ENCODE results near the gene CRYBG1.
"Not testable (repeated sequence)": the region's sequence is repeated elsewhere in the genome, so short reads cannot be mapped to it uniquely, and the experiment has no call there.

The CRYBG1 gene

DNA sequence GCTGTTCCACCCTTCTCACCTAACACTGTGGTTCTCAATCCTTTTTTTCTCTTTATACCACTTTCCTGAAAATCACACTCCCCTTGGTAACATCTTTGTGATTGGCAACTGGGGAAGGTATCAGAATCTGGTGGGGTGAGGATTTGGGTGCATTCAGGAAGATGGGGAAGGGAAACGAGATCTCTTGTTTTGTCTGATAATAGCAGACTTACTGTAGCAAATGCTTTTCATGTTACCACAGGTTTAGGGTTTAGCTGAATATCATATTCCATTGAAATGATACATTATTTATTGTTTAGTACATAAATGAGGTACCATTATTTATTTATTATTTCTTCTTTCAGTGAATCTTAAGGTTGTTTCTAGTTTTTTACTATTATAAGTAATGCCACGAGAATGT lies 168.0 kb downstream of the CRYBG1 start:
- DNase-seq: no peak

DNA sequence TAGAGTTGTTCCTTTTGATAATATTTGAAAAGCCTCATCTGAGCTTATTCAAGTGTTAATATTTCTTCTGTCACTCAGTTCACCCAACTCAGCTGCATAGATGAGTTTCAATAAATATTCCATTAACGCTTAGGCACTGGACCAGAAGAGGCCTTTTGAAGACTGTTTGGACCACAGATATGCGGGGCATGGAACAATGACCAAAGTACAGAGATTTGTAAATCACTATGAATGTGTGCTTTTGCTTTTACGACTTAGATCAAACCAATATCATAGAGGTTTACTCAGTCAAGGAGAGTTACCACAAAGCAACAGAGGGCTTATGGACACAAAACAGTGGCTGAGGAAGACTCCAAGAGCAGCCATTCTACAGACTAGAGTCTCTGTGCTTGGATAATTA lies 168.9 kb downstream of the CRYBG1 start:
- DNase-seq: no peak

DNA sequence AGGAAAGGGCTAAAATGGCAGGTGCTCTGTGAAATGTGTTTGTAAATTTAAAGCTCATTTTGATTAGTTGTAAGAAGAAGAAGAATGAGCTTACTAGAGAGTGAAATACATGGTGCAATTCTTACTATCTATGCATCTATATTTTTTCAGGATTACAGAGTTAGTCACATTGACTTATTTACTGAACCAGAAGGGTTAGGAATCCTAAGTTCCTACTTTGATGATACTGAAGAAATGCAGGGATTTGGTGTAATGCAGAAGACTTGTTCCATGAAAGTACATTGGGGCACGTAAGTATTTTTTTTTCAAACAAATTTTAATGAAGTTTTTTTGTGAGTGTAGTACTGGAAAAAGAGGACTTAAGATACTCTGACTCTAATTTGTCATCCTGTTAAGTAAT lies 169.5 kb downstream of the CRYBG1 start:
- DNase-seq: no peak

DNA sequence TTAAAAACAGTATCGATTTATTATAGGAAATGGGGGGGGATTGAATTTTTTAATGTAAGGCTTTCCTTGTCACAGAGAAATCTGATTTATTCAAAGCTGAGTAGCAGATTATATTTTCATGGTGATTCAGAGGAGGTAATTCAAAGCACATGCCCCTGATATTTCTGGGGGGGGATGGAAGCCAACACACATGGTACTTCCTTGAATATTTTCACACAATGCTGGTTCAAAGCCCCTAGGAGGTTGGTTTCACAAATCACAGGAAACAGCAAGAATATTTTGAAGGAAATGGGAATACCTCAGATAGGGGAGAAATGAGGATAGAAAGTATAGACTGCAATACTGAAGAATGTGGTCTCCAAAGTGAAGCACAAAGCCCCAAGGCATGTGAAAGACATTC lies 170.0 kb downstream of the CRYBG1 start:
- DNase-seq: no peak

DNA sequence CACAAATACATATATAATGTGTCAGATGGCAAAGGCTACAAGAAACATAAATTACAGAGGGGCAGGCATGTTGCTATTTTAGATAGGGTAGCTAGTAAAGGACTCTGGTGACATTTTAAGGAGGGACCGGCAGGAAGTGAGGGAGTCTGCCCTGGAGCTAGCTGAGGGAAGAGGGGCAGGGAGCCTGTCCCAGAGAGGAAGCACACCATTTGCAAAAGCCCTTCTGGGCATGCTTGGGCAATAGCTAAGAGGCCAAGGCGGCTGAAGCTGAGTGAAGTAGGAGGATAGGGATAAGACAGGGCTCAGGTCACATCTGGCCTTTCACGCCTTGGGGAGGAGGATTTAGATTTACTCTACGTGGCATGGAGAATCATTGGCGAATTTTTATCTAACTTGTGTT lies 172.5 kb downstream of the CRYBG1 start:
- no peak for DNase-seq

GRCh38 chr6:106534004-106534403 lies 173.5 kb downstream of the CRYBG1 start:
- DNase-seq: no peak

DNA sequence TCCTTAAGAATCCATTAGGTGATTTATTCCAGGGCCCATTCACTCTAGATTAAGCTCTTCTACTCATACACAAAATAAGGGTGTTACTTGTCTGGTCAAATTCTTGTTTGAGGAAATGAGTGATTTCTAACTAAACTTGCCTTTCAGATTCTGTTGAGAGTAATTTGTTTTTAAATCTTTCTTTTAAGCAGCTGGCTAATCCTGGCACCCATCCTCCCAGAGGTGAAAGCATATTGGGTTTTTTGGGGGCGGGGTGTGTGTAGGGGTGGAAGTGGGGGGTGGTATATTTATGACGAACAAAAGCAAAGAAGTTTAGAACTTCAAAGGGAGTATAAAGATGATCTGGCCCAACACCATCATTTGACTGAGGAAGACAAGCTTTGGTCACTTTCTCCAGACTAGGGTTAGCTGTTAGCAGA lies 174.1 kb downstream of the CRYBG1 start:
- peak; percentile 69 for DNase-seq

GRCh38 chr6:106535012-106535411 lies 174.5 kb downstream of the CRYBG1 start:
- DNase-seq: no peak

DNA sequence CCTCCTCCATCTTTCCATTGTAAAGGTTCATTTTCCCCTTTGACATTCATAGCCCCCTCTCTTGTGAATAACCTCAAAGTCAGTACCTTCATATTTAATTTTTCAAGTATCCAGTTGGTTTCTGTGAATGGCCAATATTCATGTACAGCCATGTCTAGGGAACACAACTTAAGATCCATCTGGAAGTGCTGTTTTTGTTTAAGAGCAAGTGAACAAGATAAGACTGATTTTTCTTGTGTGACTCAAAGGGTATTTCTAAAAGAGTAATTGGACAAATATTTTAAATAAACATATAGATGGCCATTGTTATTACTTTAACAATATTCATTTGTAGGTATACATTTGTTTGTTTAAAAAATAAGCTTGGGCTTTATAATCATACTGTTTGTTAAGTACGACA lies 175.8 kb downstream of the CRYBG1 start:
- no peak for DNase-seq

- no peak for DNase-seq
Observed at GRCh38 chr6:106536851-106537250, 176.3 kb downstream of the CRYBG1 start.

DNA sequence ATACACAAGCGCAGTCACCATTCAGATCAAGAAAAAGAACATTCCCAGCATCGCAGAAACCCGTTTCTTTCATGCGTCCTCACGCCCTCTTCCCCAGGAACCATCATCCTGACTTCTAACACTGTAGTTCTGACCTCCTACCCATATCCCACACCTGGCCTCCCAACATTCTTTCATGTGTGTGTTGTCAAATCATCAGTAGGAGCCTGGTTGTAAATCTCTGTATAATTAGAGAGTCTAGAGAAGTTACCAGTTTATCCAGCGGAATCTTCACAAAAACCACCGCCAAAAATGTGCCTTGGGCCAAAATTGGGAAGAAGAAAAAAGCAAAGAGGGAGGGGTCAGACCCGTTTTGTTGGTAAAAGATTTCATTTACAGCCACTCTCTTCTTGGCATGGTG lies 177.1 kb downstream of the CRYBG1 start:
- DNase-seq: no peak

DNA sequence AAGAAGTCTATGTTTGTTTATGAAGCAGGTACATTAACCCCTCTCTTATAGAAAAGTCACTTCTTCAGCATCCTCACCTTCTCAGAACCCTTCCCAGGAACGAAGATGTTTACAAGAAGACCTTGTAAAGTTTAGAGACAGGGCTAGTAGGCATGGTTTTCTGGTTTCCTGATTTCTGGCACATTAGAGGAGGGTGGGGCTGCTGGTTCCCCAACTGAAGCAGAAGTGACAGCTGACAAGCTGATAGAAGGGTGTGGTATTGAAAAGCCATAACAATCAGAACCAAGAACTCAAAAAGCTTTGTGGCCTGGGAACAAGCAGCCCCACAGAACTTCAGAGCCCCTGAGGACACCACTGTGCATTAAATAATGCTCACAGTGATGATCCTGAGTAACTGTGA lies 177.6 kb downstream of the CRYBG1 start:
- no peak for DNase-seq

DNA sequence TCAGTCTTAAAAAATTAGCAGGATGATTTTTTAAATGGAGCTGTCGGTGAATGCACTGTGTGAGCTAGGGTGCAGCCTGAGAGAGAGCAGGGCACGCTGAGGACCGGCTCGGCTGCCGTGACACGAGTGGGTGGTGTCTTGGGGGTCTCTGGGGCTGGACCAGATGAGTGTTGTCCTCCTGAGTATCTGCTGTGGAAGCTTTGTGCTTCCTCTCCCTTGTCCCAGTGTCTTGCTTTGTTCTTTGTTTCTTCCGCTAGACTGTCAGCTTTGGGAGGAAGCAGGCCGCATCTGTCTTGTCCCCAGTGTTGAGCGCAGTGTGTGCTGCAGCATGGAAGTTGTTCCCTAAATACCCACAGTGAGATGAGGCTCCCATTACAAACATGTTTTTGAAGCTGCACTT lies 179.4 kb downstream of the CRYBG1 start:
- DNase-seq: no peak

- no peak for DNase-seq
Observed at GRCh38 chr6:106540432-106540831, 179.9 kb downstream of the CRYBG1 start.

GRCh38 chr6:106540907-106541306 lies 180.4 kb downstream of the CRYBG1 start:
- no peak for DNase-seq

GRCh38 chr6:106546261-106546690 lies 185.8 kb downstream of the CRYBG1 start:
- no peak for DNase-seq

DNA sequence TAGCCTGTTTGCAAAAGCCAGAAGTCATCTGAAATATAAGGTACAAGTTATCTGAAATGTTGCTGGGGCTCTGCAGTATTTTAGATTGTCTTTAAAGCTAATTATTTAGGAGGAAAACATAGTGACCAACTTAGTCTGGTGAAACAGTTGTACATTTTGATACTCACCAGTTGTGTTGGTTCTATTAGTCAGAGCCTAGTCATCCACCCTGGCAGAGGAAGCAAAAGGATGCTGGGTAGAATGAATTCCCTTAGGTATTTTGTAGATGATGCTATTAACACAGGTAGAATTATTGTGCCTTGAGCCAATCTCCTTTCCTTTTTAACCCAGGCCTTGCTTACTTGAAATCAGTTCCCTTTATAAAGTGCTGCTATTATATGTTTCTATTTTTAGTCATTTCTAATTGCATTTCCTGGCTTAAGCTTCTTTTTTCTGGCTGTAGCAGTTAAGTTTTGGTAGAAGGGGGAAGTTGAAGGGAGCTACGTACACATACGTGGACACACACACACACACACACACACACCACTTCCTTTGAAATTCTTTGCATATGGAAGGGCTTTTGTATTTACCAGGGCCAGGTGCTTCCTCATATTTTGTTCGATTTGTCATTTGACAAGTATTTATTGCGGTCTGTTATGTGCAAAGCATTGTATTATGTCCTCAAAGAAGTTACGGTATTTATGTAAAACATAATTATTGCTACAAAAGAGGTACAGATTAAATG lies 186.3 kb downstream of the CRYBG1 start:
- no peak for DNase-seq

- no peak for DNase-seq
Observed at GRCh38 chr6:106547601-106548453, 187.3 kb downstream of the CRYBG1 start.

DNA sequence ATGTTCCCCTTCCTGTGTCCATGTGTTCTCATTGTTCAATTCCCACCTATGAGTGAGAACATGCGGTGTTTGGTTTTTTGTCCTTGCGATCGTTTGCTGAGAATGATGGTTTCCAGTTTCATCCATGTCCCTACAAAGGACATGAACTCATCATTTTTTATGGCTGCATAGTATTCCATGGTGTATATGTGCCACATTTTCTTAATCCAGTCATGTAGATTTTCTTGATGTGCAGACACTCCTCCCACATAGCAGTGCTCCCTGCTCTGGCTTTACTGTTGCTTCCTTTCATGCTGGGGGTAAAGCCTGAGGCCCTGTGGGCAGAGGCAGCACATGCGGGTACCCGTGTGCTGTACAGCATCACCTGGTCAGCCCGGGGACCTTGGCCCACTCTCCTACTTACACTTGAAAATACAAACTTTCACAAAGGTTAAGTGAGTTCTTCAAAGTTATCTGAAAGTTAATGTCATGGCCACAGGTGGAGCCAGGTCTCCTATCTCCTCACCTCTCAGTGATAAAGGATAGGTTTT lies 188.5 kb downstream of the CRYBG1 start:
- not testable (repeated sequence) for DNase-seq

DNA sequence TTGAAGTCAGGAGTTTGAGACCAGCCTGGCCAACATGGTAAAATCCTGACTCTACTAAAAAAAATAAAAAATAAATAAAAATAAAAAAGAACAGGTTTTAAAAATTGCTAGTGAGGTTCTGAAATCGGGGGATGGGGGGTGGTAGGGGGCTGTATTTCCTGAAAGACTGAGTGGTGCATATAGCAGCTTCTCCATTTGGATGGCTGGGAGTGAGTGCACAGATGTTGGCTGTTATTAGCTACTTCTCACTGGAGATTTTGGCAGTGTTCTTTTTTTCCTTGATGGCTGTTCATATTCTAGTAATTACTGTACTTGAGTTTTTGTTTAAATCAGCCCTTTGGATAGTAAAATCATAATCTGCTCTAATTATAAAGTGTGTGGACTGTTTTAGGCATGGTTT lies 189.0 kb downstream of the CRYBG1 start:
- no peak for DNase-seq

DNA sequence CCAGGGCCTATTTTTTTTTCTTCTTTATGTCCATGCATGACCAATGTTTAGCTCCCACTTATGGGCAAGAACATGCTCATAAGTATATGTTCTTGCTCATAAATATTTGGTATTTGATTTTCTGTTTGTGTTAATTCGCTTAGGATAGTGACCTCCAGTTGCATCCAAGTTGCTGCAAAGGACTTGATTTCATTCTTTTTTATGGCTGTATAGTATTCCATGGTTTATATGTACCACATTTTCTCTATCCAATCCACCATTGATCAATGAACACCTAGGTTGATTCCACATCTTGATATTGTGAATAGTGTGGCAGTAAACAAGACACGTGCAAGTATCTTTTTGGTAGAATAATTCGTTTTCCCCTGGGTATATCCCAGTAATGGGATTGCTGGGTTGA lies 190.6 kb downstream of the CRYBG1 start:
- DNase-seq: no peak

- peak; percentile 34 for DNase-seq
Observed at GRCh38 chr6:106553440-106553839, 192.9 kb downstream of the CRYBG1 start.

GRCh38 chr6:106555767-106556166 lies 195.2 kb downstream of the CRYBG1 start:
- no peak for DNase-seq

- DNase-seq: no peak
Observed at GRCh38 chr6:106556368-106556960, 195.9 kb downstream of the CRYBG1 start.

Measured in activated naive CD4-positive, alpha-beta T cell treated with anti-CD3 and anti-CD28 coated beads, Interleukin-2, amount 50 U/mL, for 16 hours (primary cell).